Endothelial cell of umbilical vein (primary cell): Measurements from ENCODE around the gene LGALS4. TPM values are rescaled to one million over a fixed set of nuclear protein-coding genes. Genes with fewer than 3 reads are reported as not detected.
"Not testable (repeated sequence)": the region's sequence is repeated elsewhere in the genome, so short reads cannot be mapped to it uniquely, and the experiment has no call there.

ENCODE experiments used
- BruUV-seq: library from RNA; stranded (reverse); fragments of 400-500 nt; replicated peaks from 2 replicates; lab custom pipeline; 2021; lab: Mats Ljungman, UMichigan
- CTCF ChIA-PET: fragments of 300-600, 350-600 bp; sonication (Branson Sonifier 250); formaldehyde crosslinking; loops from one replicate; lab custom pipeline; 2021; ENCODE audit warnings: antibody characterized with exemption, inconsistent platforms; lab: Charles Lee
- POLR2A ChIA-PET: fragments of 300-600, 350-600 bp; sonication (Branson Sonifier 250); formaldehyde crosslinking; loops from one replicate; lab custom pipeline; 2021; ENCODE audit warnings: antibody characterized with exemption, inconsistent platforms; lab: Charles Lee
- DNase-seq: peaks from one replicate; pipeline ENCODE4 v3.0.0-alpha.2; 2011; ENCODE audit warnings: low read depth, low spot score
- FAIRE-seq: peaks from 2 replicates; lab custom pipeline; 2011; peaks lifted over from hg19 to GRCh38; lab: Jason Lieb, UNC
- H2AFZ ChIP-seq: 2 replicates; pipeline ENCODE4 v1.6.0; 2012; ENCODE audit warnings: low read depth, low read length, control low read depth, inconsistent platforms
- H3K27ac ChIP-seq: 2 replicates; pipeline ENCODE4 v1.5.1; 2011; ENCODE audit warnings: low read depth, mild to moderate bottlenecking, control low read depth, low read length, moderate library complexity; ENCODE audit not compliant: insufficient read depth
- H3K27me3 ChIP-seq, 2 experiments: 2 replicates each; pipeline versions ENCODE4 v1.6.0 to v1.6.1; 2011; ENCODE audit warnings: low read length in 2 of 2, mixed read lengths in 1 of 2; ENCODE audit not compliant: control insufficient read depth in 2 of 2, insufficient read depth in 2 of 2
- H3K36me3 ChIP-seq, 2 experiments: 2 replicates in 1 of 2; 3 replicates in 1 of 2; pipeline ENCODE4 v1.5.1; 2011; ENCODE audit warnings: low read length in 2 of 2, mild to moderate bottlenecking in 1 of 2, moderate library complexity in 1 of 2; ENCODE audit not compliant: control insufficient read depth in 2 of 2, insufficient read depth in 2 of 2; ENCODE audit errors: extremely low read depth in 1 of 2
- H3K4me1 ChIP-seq: 3 replicates; pipeline ENCODE4 v1.5.1; 2011; ENCODE audit warnings: mild to moderate bottlenecking, low read length; ENCODE audit not compliant: control insufficient read depth, insufficient read depth; ENCODE audit errors: extremely low read depth
- H3K4me2 ChIP-seq: 2 replicates; pipeline ENCODE4 v1.6.1; 2011; ENCODE audit warnings: low read length, control low read depth, mixed read lengths; ENCODE audit not compliant: insufficient read depth
- H3K4me3 ChIP-seq, 3 experiments: fragments of 200-600 bp in 1 of 3; sonication (generic), shearing (Covaris generic) in 1 of 3; replicated peaks in 1 of 3; 2 replicates each; pipeline ENCODE4 v1.5.1; 2011 to 2016; ENCODE audit warnings: control low read depth in 3 of 3, low read length in 3 of 3, mild to moderate bottlenecking in 2 of 3, inconsistent platforms in 1 of 3, low read depth in 1 of 3, moderate library complexity in 1 of 3; ENCODE audit not compliant: insufficient read depth in 1 of 3
- H3K79me2 ChIP-seq: 2 replicates; pipeline ENCODE4 v1.6.0; 2012; ENCODE audit warnings: low read length, inconsistent platforms; ENCODE audit not compliant: control insufficient read depth, insufficient read depth
- H3K9ac ChIP-seq: replicated peaks from 2 replicates; pipeline ENCODE3; 2011; ENCODE audit warnings: low read length, control low read depth; ENCODE audit not compliant: insufficient read depth; ENCODE audit errors: extremely low read depth
- H3K9me1 ChIP-seq: replicated peaks from 3 replicates; pipeline ENCODE4 v1.6.0; 2011; ENCODE audit warnings: mild to moderate bottlenecking, low read length; ENCODE audit not compliant: control insufficient read depth, insufficient read depth; ENCODE audit errors: extremely low read depth
- H3K9me3 ChIP-seq: replicated peaks from 2 replicates; pipeline ENCODE4 v1.5.1; 2012; ENCODE audit warnings: low read length, inconsistent platforms; ENCODE audit not compliant: control insufficient read depth, insufficient read depth
- H4K20me1 ChIP-seq: replicated peaks from 2 replicates; pipeline ENCODE3; 2011; ENCODE audit warnings: mild to moderate bottlenecking, low read length; ENCODE audit not compliant: control insufficient read depth, insufficient read depth; ENCODE audit errors: extremely low read depth
- EZH2 ChIP-seq: IDR thresholded peaks from 2 replicates; pipeline ENCODE4 v1.6.1; 2012; ENCODE audit warnings: borderline replicate concordance, low read depth, mild to moderate bottlenecking, moderate library complexity, low read length, inconsistent platforms; ENCODE audit not compliant: severe bottlenecking
- FOS ChIP-seq: IDR thresholded peaks from 2 replicates; pipeline ENCODE4 v1.6.1; 2011; ENCODE audit warnings: mild to moderate bottlenecking, low read length, moderate library complexity, borderline replicate concordance; ENCODE audit not compliant: insufficient read depth
- GATA2 ChIP-seq: IDR thresholded peaks from 2 replicates; pipeline ENCODE4 v1.7.0; 2011; ENCODE audit warnings: low read depth, mild to moderate bottlenecking, moderate library complexity, mixed read lengths, low read length; ENCODE audit not compliant: insufficient read length, insufficient read depth
- JUN ChIP-seq: IDR thresholded peaks from 2 replicates; pipeline ENCODE4 v1.6.1; 2011; ENCODE audit warnings: borderline replicate concordance, low read depth; ENCODE audit not compliant: insufficient read length, insufficient read depth
- MYC ChIP-seq: IDR thresholded peaks from one replicate; pipeline ENCODE4 v1.6.1; 2011; ENCODE audit warnings: mild to moderate bottlenecking, low read depth, low read length
- POLR2A ChIP-seq: IDR thresholded peaks from 2 replicates; pipeline ENCODE4 v1.6.1; 2012; ENCODE audit warnings: low read depth, mild to moderate bottlenecking, control low read depth, low read length
- POLR2AphosphoS5 ChIP-seq: IDR thresholded peaks from 2 replicates; pipeline ENCODE4 v1.6.1; 2012; ENCODE audit warnings: low read depth, mild to moderate bottlenecking, control low read depth, low read length, moderate library complexity; ENCODE audit not compliant: insufficient read depth
- dilution Hi-C: fragments of 300-500 bp; cut with MboI; formaldehyde crosslinking; loops from one replicate; pipeline ENCODE4 v1.15.0; 2019; ENCODE audit warnings: low sequenced_read_pairs; ENCODE audit not compliant: extremely low pct_ligation_motif_present
- intact Hi-C: fragments of 100-400 bp; cut with micrococcal nuclease; formaldehyde crosslinking; loops from one replicate; pipeline ENCODE4 v1.10.0; 2022
- polyA plus RNA-seq, 4 experiments: library from polyadenylated mRNA; depleted of rRNA in 3 of 4; stranded (reverse) in 3 of 4; unstranded in 1 of 4; fragments of >200 nt; gene quantifications; 2 replicates each; pipeline versions ENCODE4 v1.2.1 to v1.2.3, GENCODE V29; 2011 to 2012; ENCODE audit warnings: missing spikeins in 1 of 4
- total RNA-seq: library from RNA; stranded (reverse); gene quantifications from 2 replicates; pipeline ENCODE4 v1.2.3, GENCODE V29; 2021
- TF ChIP-seq, protein P1 (sequence below), 2 donors: IDR thresholded peaks; 1 replicate in 1 of 2; 2 replicates in 1 of 2; pipeline ENCODE4 v1.5.1; 2011; ENCODE audit warnings: low read length in 2 of 2, mild to moderate bottlenecking in 2 of 2, moderate library complexity in 2 of 2, control low read depth in 1 of 2, inconsistent platforms in 1 of 2, low read depth in 1 of 2; ENCODE audit not compliant: insufficient read depth in 1 of 2; ENCODE audit errors: extremely low read depth in 1 of 2
- TF ChIP-seq, protein P2 (sequence below): IDR thresholded peaks from 2 replicates; pipeline ENCODE4 v1.6.1; 2011; ENCODE audit not compliant: insufficient read depth, insufficient read length

Gene LGALS4
- total and polyA plus RNA-seq, 2 donors (not counting 3 experiments of a cell fraction or from before 2014, with no cell fraction given) = 0.19 TPM; not detected in 1

DNA sequence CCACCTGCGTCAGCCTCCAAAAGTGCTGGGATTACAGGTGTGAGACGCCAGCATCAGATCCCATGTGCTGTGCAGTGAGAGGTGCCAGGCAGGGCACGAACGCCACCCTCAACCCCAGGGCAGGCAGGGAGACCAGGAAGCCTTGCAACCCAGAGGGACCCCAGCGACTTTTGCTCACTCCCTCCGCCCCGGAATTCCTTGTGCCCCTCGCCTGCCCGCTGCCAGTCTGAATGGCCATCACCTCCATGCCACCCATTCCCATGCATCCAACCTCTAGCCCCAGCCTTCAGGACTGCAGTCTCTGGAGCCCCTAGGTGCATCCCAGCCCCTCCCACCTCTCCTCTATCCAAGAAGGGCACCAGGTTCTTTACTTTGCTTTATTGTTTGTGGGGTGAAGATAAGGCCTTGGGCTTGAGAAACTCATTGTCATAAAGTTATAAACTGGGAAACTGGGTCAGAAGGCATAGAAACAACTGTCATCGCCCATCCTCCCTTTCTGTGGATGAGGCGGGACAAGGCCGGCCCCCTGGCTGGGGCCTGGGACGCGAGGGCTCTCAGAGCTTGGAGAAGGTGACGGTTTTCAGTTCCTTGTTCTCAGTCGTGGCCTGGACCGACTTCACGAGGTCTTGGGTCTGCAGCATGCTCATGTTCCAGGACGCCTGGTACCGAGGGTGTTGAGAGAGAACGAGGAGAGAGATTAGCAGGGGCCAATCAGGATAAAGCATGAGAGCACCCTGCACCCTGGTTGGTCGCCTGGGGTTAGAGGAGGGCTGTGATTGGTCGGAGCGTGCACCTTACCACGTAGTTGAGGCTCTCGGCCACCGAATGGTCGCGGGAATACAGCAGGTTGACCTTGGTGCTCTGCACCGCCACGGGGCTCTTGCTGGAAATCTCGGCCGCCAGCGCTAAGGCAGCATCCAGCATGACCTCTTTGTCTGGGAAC, 2.6 kb upstream of the LGALS4 start:
- TSS peak; percentile 48 for BruUV-seq
- FAIRE-seq (no peak), DNase-seq (no peak)
- intact Hi-C loops (no loop called here), dilution Hi-C loops (no loop called here)
- Histone ChIP-seq H3K27ac (no peak overlapping the region), H3K9me1 (no peaks in the 10 kb centered on the region), H4K20me1 (no peaks in the 10 kb centered on the region), H3K4me2 (no peak overlapping the region), H2AFZ (no peak overlapping the region), H3K9me3 (no peaks in the 10 kb centered on the region), H3K36me3 (peaks cover 0 to 13% of the 10 kb centered on the region in 2 experiments), H3K27me3 (no peaks in the 10 kb centered on the region), H3K9ac (no peak overlapping the region), H3K4me1 (no peaks in the 10 kb centered on the region), H3K4me3 (no peak overlapping the region), H3K79me2 (no peaks in the 10 kb centered on the region)
- TF ChIP-seq, protein P1, sequence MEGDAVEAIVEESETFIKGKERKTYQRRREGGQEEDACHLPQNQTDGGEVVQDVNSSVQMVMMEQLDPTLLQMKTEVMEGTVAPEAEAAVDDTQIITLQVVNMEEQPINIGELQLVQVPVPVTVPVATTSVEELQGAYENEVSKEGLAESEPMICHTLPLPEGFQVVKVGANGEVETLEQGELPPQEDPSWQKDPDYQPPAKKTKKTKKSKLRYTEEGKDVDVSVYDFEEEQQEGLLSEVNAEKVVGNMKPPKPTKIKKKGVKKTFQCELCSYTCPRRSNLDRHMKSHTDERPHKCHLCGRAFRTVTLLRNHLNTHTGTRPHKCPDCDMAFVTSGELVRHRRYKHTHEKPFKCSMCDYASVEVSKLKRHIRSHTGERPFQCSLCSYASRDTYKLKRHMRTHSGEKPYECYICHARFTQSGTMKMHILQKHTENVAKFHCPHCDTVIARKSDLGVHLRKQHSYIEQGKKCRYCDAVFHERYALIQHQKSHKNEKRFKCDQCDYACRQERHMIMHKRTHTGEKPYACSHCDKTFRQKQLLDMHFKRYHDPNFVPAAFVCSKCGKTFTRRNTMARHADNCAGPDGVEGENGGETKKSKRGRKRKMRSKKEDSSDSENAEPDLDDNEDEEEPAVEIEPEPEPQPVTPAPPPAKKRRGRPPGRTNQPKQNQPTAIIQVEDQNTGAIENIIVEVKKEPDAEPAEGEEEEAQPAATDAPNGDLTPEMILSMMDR (IDR thresholded peaks at IDR 0.05; ENCODE audit: extremely low read depth in 1 of 2, insufficient read depth in 1 of 2, low read depth in 1 of 2, low read length in 2 of 2) = no peak
- no peak for TF ChIP-seq POLR2A
- TF ChIP-seq FOS = no peak
- TF ChIP-seq, protein P2, sequence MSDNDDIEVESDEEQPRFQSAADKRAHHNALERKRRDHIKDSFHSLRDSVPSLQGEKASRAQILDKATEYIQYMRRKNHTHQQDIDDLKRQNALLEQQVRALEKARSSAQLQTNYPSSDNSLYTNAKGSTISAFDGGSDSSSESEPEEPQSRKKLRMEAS = no peak
- TF ChIP-seq EZH2 = no peak
- no peak for TF ChIP-seq MYC
- TF ChIP-seq POLR2AphosphoS5 = no peak
- TF ChIP-seq GATA2 = no peak
- TF ChIP-seq JUN = no peak
- ChIA-PET POLR2A (no interaction called here), CTCF (interaction anchor here (1.1 kb wide), 1 partner anchor 72 kb away, joined by 3 read pairs; no protein-coding TSS in a partner anchor)

DNA sequence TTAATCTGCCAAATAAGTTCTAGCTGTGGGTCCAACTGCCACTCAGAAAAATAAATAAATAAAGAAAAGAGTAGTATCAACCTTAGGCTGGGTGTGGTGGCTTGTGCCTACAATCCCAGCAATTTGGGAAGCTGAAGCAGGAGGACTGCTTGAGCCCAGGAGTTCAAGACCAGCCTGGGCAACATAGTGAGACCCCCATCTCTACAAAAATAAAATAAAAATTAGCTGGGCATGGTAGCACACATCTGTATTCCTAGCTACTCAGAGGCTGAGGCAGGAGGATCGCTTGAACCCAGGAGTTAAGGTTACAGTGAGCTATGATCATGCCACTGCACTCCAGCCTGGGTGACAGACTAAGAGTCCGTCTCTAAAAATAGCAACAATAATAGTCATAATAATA, 1.2 kb upstream of the LGALS4 start:
- FAIRE-seq, intact Hi-C loops: not testable (repeated sequence)
- POLR2A ChIA-PET = interaction anchor here (0.7 kb wide), 1 partner anchor 563 kb away, joined by 10 read pairs; no protein-coding TSS in a partner anchor

More for the DNA sequence above, 1.2 kb upstream of the LGALS4 start:
- H3K36me3 ChIP-seq = peaks cover 0 to 13% of the 10 kb centered on the region in 2 experiments
- H3K4me2 ChIP-seq, H3K79me2 ChIP-seq, H3K4me1 ChIP-seq, H3K27ac ChIP-seq, H2AFZ ChIP-seq, H3K9me1 ChIP-seq, H3K9ac ChIP-seq, dilution Hi-C loops, H4K20me1 ChIP-seq, BruUV-seq, DNase-seq, H3K4me3 ChIP-seq, H3K27me3 ChIP-seq, H3K9me3 ChIP-seq: not testable (repeated sequence)
- CTCF ChIA-PET = interaction anchor here (0.7 to 1.8 kb wide), 4 partner anchors 35 to 73 kb away, joined by 3 to 5 read pairs (median 3); no protein-coding TSS in a partner anchor
